BE2C (cell line): Measurements from ENCODE around the gene LAMC3.

ENCODE experiments used
- DNase-seq: peaks from one replicate; pipeline ENCODE4 v3.0.0-alpha.2; 2020
- H3K27me3 ChIP-seq: fragments of 250-450 bp; sonication (Bioruptor Pico); 2 replicates; pipeline ENCODE4 v1.5.1; 2020; ENCODE audit warnings: mild to moderate bottlenecking
- H3K36me3 ChIP-seq: fragments of 250-450 bp; sonication (Bioruptor Pico); 2 replicates; pipeline ENCODE4 v1.5.1; 2020; ENCODE audit warnings: mild to moderate bottlenecking
- H3K4me1 ChIP-seq: fragments of 250-450 bp; sonication (Bioruptor Pico); 2 replicates; pipeline ENCODE4 v1.5.1; 2020
- H3K4me3 ChIP-seq: 2 replicates; pipeline ENCODE4 v1.5.1; 2011; ENCODE audit warnings: low read depth, low read length
- H3K9me3 ChIP-seq: fragments of 250-450 bp; sonication (Bioruptor Pico); 2 replicates; pipeline ENCODE4 v1.5.1; 2020
- TF ChIP-seq, protein P1 (sequence below): IDR thresholded peaks from 2 replicates; pipeline ENCODE4 v1.5.1; 2012; ENCODE audit warnings: mild to moderate bottlenecking, low read depth, low read length

Gene LAMC3

DNA sequence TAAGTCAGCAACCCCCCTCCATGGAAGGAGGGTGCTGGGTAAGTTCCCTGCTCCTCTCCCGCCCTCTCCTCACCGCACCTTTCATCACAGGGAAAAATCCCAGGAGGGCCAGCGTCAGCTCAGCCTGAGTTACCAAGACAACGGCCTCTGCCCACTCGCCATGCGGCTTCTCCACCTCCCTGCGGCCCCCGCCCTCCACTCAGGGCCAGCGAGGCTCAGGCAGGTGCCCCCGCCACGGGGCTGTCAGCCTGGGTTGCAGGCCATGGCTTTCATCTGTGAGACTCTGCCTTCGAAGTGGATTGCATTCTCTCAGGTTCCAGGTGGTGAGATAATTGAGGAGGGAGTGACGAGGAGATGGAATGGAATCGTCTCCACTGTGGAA, 27.2 kb upstream of the LAMC3 start:
- Histone ChIP-seq H3K9me3 (no peaks in the 10 kb centered on the region), H3K27me3 (no peaks in the 10 kb centered on the region), H3K4me1 (no peaks in the 10 kb centered on the region; the same call in 1 of the 2 replicates), H3K4me3 (no peak overlapping the region), H3K36me3 (no peaks in the 10 kb centered on the region)
- no peak for DNase-seq
- TF ChIP-seq, protein P1, sequence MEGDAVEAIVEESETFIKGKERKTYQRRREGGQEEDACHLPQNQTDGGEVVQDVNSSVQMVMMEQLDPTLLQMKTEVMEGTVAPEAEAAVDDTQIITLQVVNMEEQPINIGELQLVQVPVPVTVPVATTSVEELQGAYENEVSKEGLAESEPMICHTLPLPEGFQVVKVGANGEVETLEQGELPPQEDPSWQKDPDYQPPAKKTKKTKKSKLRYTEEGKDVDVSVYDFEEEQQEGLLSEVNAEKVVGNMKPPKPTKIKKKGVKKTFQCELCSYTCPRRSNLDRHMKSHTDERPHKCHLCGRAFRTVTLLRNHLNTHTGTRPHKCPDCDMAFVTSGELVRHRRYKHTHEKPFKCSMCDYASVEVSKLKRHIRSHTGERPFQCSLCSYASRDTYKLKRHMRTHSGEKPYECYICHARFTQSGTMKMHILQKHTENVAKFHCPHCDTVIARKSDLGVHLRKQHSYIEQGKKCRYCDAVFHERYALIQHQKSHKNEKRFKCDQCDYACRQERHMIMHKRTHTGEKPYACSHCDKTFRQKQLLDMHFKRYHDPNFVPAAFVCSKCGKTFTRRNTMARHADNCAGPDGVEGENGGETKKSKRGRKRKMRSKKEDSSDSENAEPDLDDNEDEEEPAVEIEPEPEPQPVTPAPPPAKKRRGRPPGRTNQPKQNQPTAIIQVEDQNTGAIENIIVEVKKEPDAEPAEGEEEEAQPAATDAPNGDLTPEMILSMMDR: no peak

GRCh38 chr9:130982636-130983358, 26.2 kb upstream of the LAMC3 start:
- TF ChIP-seq, protein P1: no peak
- Histone ChIP-seq H3K27me3 (no peaks in the 10 kb centered on the region), H3K4me1 (no peaks in the 10 kb centered on the region), H3K36me3 (no peaks in the 10 kb centered on the region), H3K9me3 (no peaks in the 10 kb centered on the region), H3K4me3 (no peak overlapping the region)
- no peak for DNase-seq

DNA sequence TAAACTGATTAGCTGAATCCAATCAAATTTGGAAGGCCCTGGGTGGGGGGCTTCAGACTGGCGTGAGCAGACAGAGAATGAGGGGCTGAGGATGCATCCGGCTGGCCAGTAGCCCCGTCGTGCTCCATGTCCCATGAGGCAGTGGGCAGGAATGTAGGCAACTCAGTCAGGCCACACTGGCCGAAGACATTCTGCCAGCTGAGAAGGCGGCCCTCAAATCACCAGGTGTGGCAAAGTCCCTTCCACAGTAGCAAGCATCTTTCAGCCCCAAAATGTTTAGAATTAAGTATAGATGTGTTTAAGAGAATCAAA, 25.7 kb upstream of the LAMC3 start:
- Histone ChIP-seq H3K4me1 (no peaks in the 10 kb centered on the region), H3K36me3 (no peaks in the 10 kb centered on the region), H3K9me3 (no peaks in the 10 kb centered on the region), H3K4me3 (no peak overlapping the region), H3K27me3 (no peaks in the 10 kb centered on the region)
- TF ChIP-seq, protein P1: no peak
- DNase-seq: no peak

GRCh38 chr9:130983970-130984369, 25.0 kb upstream of the LAMC3 start:
- no peak for DNase-seq
- Histone ChIP-seq H3K36me3 (no peaks in the 10 kb centered on the region), H3K4me3 (no peak overlapping the region), H3K9me3 (no peaks in the 10 kb centered on the region), H3K4me1 (no peaks in the 10 kb centered on the region), H3K27me3 (no peaks in the 10 kb centered on the region)
- TF ChIP-seq, protein P1: no peak

- no peaks in the 10 kb centered on the region for H3K9me3 ChIP-seq
- no peak overlapping the region for H3K4me3 ChIP-seq
- TF ChIP-seq, protein P1: no peak
- no peaks in the 10 kb centered on the region for H3K36me3 ChIP-seq
- no peaks in the 10 kb centered on the region for H3K4me1 ChIP-seq
- DNase-seq: no peak
- no peaks in the 10 kb centered on the region for H3K27me3 ChIP-seq
Measured at GRCh38 chr9:130984521-130984920, 24.5 kb upstream of the LAMC3 start.

GRCh38 chr9:130985029-130985428, 23.9 kb upstream of the LAMC3 start:
- no peaks in the 10 kb centered on the region for H3K9me3 ChIP-seq
- DNase-seq: no peak
- no peak overlapping the region for H3K4me3 ChIP-seq
- no peaks in the 10 kb centered on the region for H3K27me3 ChIP-seq
- TF ChIP-seq, protein P1: no peak
- no peaks in the 10 kb centered on the region for H3K4me1 ChIP-seq
- H3K36me3 ChIP-seq: no peaks in the 10 kb centered on the region
